WI38 (cell line): ENCODE results near the gene PRR12.

Experiments
- H3K4me3 ChIP-seq: 2 replicates; pipeline ENCODE4 v1.5.1; 2011; ENCODE audit warnings: low read depth, mild to moderate bottlenecking, control low read depth, low read length
- CTCF ChIP-seq: IDR thresholded peaks from 2 replicates; pipeline ENCODE4 v1.5.1; 2012; ENCODE audit warnings: low read depth, mild to moderate bottlenecking, control low read depth, low read length

PRR12 gene

GRCh38 chr19:49641688-49642491 is 50.9 kb downstream of the PRR12 start, which contains the start of gene SCAF1:
Gene SCAF1, plus strand, starts transcription at chr19:49642209. Its CDS starts 2,818 bp downstream, at chr19:49645027.
- no peak for TF ChIP-seq CTCF
- H3K4me3 ChIP-seq = peak within 1 kb of the TSS; percentile 69

- no peak for TF ChIP-seq CTCF
- H3K4me3 ChIP-seq = peak overlapping the region; percentile 69
Observed at GRCh38 chr19:49642492-49643035, 51.6 kb downstream of the PRR12 start.

DNA sequence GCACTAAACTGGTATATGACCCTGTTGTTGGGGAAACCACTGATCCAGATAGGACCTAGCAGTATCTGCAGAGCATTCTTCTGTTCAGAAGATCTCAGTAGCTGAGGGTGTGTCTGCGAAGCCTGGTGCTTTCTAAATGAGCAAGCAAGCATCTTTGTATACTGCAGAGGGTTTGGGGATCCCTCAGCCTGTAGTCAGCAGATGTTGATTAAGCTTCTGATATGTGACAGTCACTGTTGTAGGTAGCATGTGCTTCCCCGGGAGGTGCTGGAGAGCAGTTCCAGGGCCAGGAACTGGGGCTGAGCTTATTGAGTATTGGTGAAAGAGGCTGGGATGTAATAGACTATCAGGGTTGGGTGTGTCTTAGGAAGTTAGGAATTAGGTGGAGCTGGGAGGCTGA is 52.5 kb downstream of the PRR12 start:
- peak overlapping the region; percentile 69 for H3K4me3 ChIP-seq
- no peak for TF ChIP-seq CTCF

- no peak overlapping the region for H3K4me3 ChIP-seq
- no peak for TF ChIP-seq CTCF
Observed at GRCh38 chr19:49645592-49645991, 54.6 kb downstream of the PRR12 start.

DNA sequence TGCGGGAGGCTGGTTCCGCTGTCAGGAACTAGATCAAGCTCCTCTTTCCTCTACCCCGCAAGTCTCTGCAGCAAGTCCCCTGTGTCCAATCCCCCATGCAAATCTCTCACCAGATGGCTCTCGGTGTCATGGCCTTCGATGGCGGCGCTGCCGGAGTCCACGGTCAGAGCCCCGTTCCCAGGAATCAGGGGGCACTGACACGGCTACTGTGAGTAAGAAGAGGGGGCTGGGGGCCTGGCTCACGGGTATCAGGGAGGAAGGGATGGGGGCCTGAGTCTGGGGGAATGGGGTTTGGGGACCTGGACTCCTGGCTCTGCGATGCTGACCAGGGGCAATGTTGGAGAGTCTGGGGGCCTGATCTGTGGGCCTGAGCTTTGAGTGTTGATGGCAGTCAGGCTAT is 55.0 kb downstream of the PRR12 start:
- H3K4me3 ChIP-seq = no peak overlapping the region
- TF ChIP-seq CTCF = no peak

DNA sequence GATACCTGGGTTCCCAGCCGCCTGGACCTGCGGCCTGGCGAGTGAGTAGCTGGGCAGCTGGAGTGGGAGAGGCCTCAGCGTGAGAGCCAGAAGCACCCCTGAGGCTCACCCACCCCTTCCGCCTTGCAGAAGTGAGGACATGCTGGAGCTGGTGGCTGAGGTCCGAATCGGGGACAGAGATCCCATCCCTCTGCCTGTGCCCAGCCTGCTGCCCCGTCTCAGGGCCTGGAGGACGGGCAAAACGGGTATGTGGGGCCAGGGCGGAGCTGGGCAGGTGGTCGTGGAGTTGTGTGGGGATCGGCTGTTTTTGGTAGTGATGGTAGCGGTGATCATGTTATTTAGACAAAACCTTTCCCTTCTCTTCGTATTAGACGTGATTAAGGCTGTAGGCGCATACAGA is 55.6 kb downstream of the PRR12 start:
- H3K4me3 ChIP-seq = no peak overlapping the region
- no peak for TF ChIP-seq CTCF
